HL-60 (cell line): Measurements from ENCODE around the gene ZNF410.

Experiments used
- CTCF ChIP-seq: IDR thresholded peaks from one replicate; pipeline ENCODE4 v1.5.1; 2011; ENCODE audit warnings: low read length, control low read depth, inconsistent platforms; ENCODE audit not compliant: insufficient read depth
- GABPA ChIP-seq: IDR thresholded peaks from 2 replicates; pipeline ENCODE4 v1.6.1; 2012; ENCODE audit warnings: low read depth
- POLR2AphosphoS5 ChIP-seq: IDR thresholded peaks from 2 replicates; pipeline ENCODE4 v1.6.1; 2012; ENCODE audit warnings: low read depth
- REST ChIP-seq: IDR thresholded peaks from 2 replicates; pipeline ENCODE4 v1.6.1; 2012; ENCODE audit warnings: low read depth; ENCODE audit not compliant: insufficient replicate concordance

- TF ChIP-seq CTCF (no peak), POLR2AphosphoS5 (no peak), GABPA (no peak), REST (no peak)
Measured at GRCh38 chr14:73878436-73878835, 8.2 kb upstream of the ZNF410 start.
